Ectodermal cell (in vitro differentiated cells): Measurements from ENCODE around the gene NFIB.

Experiments used
- H3K27ac ChIP-seq: 2 replicates; pipeline ENCODE4 v1.7.0; 2013; ENCODE audit warnings: mild to moderate bottlenecking, low read depth, low read length; ENCODE audit not compliant: insufficient read depth, poor library complexity, severe bottlenecking
- H3K27me3 ChIP-seq: 2 replicates; pipeline ENCODE4 v1.7.0; 2013; ENCODE audit warnings: mild to moderate bottlenecking, low read length; ENCODE audit not compliant: insufficient read depth, control insufficient read depth, poor library complexity, severe bottlenecking
- H3K36me3 ChIP-seq: one replicate; pipeline ENCODE4 v1.7.0; 2013; ENCODE audit warnings: low read length; ENCODE audit not compliant: control insufficient read depth, insufficient read depth
- H3K4me1 ChIP-seq: one replicate; pipeline ENCODE4 v1.7.0; 2013; ENCODE audit warnings: low read length; ENCODE audit not compliant: control insufficient read depth, insufficient read depth
- H3K4me3 ChIP-seq: 2 replicates; pipeline ENCODE4 v1.7.0; 2013; ENCODE audit warnings: low read depth, low read length, control low read depth; ENCODE audit not compliant: insufficient read depth
- H3K9me3 ChIP-seq: 2 replicates; pipeline ENCODE4 v1.7.0; 2013; ENCODE audit warnings: mild to moderate bottlenecking, low read length, moderate library complexity; ENCODE audit not compliant: control insufficient read depth
- WGBS, 2 experiments: methylation state at CpG; one replicate each; pipeline ENCODE4 v1.1.7; 2013; ENCODE audit warnings: missing lambda C conversion rate in 2 of 2; 5-methylcytosine and 5-hydroxymethylcytosine counted together

The NFIB gene

GRCh38 chr9:14269916-14270315 lies 44.0 kb downstream of the NFIB start:
- Histone ChIP-seq H3K4me3 (no peak overlapping the region), H3K27ac (no peak overlapping the region), H3K4me1 (peaks cover 10% of the 10 kb centered on the region), H3K36me3 (no peaks in the 10 kb centered on the region), H3K9me3 (no peaks in the 10 kb centered on the region), H3K27me3 (no peaks in the 10 kb centered on the region)

DNA sequence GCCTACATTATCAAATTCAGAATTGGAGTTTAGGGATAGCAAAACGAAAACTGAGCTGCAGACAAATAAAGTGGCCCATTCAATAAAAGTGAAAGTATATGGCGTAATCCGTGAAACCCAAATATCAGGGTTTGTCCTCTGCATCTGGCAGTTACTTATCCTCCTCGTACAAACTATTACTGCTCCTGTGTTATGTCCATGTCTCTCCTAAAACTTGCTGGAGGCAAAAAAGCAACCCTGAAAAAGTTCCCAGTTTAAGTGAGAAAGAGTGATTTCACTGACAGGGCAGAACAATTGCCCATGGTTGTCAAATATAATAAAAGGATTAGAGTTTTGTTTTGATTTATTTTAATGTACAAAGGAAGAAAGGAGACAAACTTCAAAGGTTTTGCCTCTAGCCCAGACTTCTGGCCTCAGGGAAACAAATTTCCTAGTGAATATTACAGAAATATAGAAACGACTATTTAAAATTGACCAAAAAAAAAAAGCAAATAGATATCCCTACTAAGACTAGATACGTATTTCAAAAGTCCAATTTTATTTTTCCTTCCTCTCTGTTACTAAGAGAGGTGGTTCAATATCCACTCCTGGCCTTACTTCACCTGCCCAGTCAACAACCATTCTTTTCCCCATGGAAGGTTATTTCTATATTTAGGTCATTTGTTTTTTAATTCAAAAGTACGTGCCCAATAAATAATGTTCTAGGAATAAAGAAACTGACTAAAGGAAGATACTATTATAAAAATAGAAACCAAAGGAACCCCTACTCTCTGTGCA lies 50.0 kb downstream of the NFIB start:
- Histone ChIP-seq H3K27ac (no peak overlapping the region), H3K27me3 (no peaks in the 10 kb centered on the region), H3K9me3 (no peaks in the 10 kb centered on the region), H3K4me3 (no peak overlapping the region), H3K36me3 (no peaks in the 10 kb centered on the region), H3K4me1 (no peaks in the 10 kb centered on the region)
- WGBS, 2 experiments = 89 to 90% methylated on average over 6 of the region's 7 CpGs

DNA sequence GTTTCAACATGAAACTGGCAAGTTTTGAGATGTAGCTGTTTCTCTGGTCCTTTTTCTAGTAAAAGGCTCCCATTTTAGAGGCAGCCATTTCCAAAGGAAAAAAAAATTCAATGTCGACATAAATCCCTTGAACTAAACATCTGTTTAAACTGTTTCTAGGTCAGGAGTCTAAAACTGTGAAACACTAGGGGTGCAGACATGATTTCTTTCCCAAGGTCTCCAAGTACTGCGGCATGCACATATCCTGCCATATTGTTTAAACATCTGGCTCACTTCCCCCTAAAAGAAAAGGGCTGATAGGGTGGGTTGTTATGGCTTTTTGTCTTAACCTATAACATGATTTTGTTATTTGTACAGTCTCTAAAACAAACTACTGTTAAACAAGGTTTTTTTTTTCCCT lies 51.1 kb downstream of the NFIB start:
- Histone ChIP-seq H3K4me3 (no peak overlapping the region), H3K36me3 (no peaks in the 10 kb centered on the region), H3K9me3 (no peaks in the 10 kb centered on the region), H3K27ac (no peak overlapping the region), H3K27me3 (no peaks in the 10 kb centered on the region), H3K4me1 (no peaks in the 10 kb centered on the region)
- WGBS, 2 experiments = 85 to 98% methylated on average over 2 of the region's 2 CpGs

DNA sequence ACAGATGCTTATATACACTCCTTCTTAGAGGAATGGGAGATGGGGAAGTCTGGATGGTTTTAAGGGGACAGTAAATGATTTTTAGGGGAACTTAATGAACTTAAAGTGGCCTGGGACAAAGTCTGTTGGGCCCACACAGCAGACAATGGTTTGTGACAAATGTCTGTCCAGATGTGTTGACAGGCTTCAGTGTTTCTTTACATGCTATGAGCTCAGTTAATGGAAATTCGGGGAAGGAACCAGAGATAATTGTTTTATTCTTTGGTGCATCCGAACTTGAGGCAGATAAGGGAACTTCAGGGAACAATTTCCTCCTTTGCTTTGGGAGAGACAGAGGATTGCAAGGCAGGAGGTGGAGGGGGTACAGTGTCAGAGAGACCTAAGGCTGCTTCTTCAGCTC lies 52.3 kb downstream of the NFIB start:
- no peaks in the 10 kb centered on the region for H3K36me3 ChIP-seq
- no peak overlapping the region for H3K27ac ChIP-seq
- no peaks in the 10 kb centered on the region for H3K9me3 ChIP-seq
- WGBS, 2 experiments = 87 to 88% methylated on average over 2 of the region's 2 CpGs
- no peak overlapping the region for H3K4me3 ChIP-seq
- H3K27me3 ChIP-seq = no peaks in the 10 kb centered on the region
- no peaks in the 10 kb centered on the region for H3K4me1 ChIP-seq

DNA sequence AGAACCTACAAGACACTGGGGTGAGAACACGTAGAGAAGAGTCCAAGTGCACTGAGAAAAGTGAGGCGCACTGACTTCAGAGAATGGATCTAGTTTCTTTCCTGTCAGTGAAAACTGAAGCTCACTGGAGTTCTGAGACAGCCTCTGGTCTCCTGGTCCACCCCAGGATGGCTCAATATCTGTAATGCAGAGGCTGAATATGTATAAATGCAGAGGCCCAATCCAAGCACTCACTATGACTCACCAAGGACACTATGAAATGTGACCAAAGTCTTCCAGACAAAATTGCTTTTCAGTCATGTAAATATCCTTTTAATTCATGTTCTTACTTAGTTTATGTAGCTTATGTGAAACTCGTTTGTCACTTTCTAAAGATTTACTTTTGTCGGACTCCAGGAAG lies 53.8 kb downstream of the NFIB start:
- Histone ChIP-seq H3K4me3 (no peak overlapping the region), H3K36me3 (no peaks in the 10 kb centered on the region), H3K27ac (no peak overlapping the region), H3K4me1 (no peaks in the 10 kb centered on the region), H3K27me3 (no peaks in the 10 kb centered on the region), H3K9me3 (no peaks in the 10 kb centered on the region)
- WGBS, 2 experiments = 90 to 97% methylated on average over 4 of the region's 4 CpGs

DNA sequence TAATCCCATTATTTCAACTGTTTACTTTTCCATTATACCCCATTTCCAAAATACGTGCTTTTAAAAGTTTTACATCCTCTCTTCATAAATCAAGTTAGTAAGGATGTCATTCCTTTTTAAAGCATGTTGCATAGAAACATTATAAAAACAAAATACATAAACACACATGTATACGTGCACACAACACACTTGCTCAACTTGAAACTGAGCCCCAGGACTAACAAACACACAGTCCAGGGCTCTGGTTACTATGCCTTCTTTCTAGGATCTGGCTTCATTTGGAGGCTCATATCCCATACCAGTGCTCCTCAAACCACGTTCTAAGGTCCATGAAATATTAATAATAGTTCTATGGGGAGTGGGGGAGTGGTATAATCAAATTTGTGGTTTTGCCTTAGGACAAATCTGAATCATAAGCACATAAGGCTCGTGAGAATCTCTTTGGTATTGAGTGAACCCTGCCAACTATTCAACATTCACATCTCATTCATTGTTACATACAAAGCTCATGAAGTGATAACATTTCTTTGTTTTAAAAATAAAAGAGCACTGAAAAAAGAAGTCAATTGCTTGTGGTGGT lies 55.2 kb downstream of the NFIB start:
- Histone ChIP-seq H3K4me1 (no peaks in the 10 kb centered on the region), H3K27ac (no peak overlapping the region), H3K27me3 (no peaks in the 10 kb centered on the region), H3K4me3 (no peak overlapping the region), H3K9me3 (no peaks in the 10 kb centered on the region), H3K36me3 (no peaks in the 10 kb centered on the region)
- WGBS, 2 experiments = 90 to 97% methylated on average over 1 to 4 of the region's 4 CpGs

DNA sequence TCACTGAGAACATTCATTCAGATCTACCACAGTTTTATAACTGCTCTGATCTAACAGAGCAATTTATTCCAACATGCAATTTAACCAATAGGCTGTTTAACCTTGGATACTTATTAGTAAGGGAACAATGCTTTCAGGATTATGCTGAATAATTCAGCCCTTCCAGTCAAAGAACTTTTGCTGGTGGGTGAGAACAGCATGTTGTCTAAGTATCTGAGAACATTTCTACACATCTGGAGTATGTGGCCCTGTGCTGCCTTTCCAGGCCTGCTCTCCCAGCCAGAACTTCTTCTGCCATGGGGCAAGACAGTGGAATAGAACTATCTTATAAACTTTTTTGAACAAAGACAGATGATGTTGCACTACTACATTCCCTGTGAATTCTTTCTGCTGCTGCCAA lies 55.8 kb downstream of the NFIB start:
- Histone ChIP-seq H3K4me1 (no peaks in the 10 kb centered on the region), H3K4me3 (no peak overlapping the region), H3K27ac (no peak overlapping the region), H3K36me3 (no peaks in the 10 kb centered on the region), H3K9me3 (no peaks in the 10 kb centered on the region), H3K27me3 (no peaks in the 10 kb centered on the region)

GRCh38 chr9:14256588-14256987 lies 57.4 kb downstream of the NFIB start:
- no peak overlapping the region for H3K27ac ChIP-seq

DNA sequence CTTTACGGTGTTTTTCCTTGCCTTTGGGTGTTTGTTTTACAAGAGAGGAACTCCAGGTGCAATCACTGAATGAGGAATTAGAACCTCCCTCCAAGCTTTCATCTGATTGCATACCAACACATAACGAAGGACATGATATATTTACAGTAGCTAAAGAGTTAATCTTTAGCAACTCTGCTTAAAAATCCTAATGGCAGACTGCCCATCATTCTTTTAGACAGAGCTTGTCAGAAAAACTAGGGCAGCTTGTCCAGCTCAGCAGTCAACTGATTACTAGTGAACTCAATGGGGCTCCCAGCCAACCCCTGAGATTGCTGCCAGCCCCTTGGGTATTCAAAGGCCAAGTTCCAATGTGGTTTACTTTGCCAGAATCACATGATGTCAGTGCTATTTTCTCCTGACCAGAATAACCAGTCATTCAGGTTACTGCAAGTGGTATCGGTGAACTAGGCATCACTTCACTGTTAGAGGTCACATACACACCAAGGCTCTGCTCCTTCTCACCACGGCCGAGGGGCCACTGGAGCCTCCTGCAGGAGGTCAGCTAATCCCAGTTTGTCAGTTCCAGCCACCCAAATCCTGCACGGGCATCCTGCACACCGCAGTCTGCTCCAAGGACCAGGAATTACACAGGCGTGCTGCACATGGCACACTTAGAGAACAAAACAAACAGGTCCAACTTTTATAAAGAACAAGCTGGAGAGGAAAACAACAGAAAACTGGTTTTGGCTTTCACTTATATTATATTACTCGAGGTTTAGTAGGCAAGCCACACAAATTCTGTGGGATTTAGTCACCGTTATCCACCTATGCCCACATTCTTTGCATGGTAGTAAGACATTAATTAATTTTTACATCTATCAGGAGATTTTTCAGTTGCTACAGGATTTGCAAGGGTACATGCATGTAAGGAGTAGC lies 62.5 kb downstream of the NFIB start:
- WGBS, 2 experiments = 72% methylated on average over 9 to 10 of the region's 10 CpGs
- H3K27me3 ChIP-seq = no peaks in the 10 kb centered on the region
- no peaks in the 10 kb centered on the region for H3K36me3 ChIP-seq
- no peak overlapping the region for H3K4me3 ChIP-seq
- no peaks in the 10 kb centered on the region for H3K4me1 ChIP-seq
- H3K27ac ChIP-seq = no peak overlapping the region
- H3K9me3 ChIP-seq = no peaks in the 10 kb centered on the region

More at GRCh38 chr9:14256588-14256987, 57.4 kb downstream of the NFIB start:
- no peak overlapping the region for H3K4me3 ChIP-seq
- H3K36me3 ChIP-seq = no peaks in the 10 kb centered on the region
- H3K9me3 ChIP-seq = no peaks in the 10 kb centered on the region
- 85 to 86% methylated on average over 1 of the region's 1 CpG for WGBS, 2 experiments
- no peaks in the 10 kb centered on the region for H3K27me3 ChIP-seq
- no peaks in the 10 kb centered on the region for H3K4me1 ChIP-seq

DNA sequence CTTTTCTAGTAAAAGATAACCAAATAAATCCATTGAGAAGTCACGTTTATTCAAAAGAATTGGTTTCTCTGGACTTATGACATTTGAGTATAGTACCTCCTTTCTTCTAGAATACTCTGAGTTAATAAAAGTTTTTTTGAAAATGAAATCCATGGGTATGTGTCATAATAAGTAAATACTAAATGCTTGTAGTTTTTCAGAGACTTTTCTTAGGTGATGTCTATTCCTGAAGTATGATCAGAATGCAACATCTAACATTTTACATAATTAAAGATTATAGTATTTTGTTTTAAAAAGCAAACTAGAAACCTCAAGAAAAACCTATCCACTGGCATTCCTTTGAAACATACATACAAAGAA lies 63.2 kb downstream of the NFIB start:
- Histone ChIP-seq H3K9me3 (no peaks in the 10 kb centered on the region), H3K4me3 (no peak overlapping the region), H3K36me3 (no peaks in the 10 kb centered on the region), H3K4me1 (no peaks in the 10 kb centered on the region), H3K27ac (no peak overlapping the region), H3K27me3 (no peaks in the 10 kb centered on the region)
- WGBS, 2 experiments = 88% methylated on average over 1 of the region's 1 CpG; no CpG with 5 or more reads in 1 of the 2 experiments
